ENCODE results near the gene ANKRD26.

- TF ChIP-seq POLR2A (IDR thresholded peaks at IDR 0.05; ENCODE audit: low read depth, low read length): no peak
- no peak for TF ChIP-seq CTCF (IDR thresholded peaks at IDR 0.05; ENCODE audit: extremely low read depth in 1 of 2, insufficient read depth in 1 of 2, low read depth in 1 of 2, low read length in 2 of 2)
- TF ChIP-seq EZH2 (IDR thresholded peaks at IDR 0.05; ENCODE audit: borderline replicate concordance, low read depth, low read length, severe bottlenecking): no peak
- no peak for TF ChIP-seq POLR2AphosphoS5 (IDR thresholded peaks at IDR 0.05; ENCODE audit: insufficient read depth, low read depth, low read length)
- TF ChIP-seq FOS (IDR thresholded peaks at IDR 0.05; ENCODE audit: borderline replicate concordance, insufficient read depth, low read length): no peak
- no peak for TF ChIP-seq MAX (IDR thresholded peaks at IDR 0.05; ENCODE audit: insufficient read depth, insufficient read length)
Observed at GRCh38 chr10:27145937-27146336, 45.6 kb upstream of the ANKRD26 start.
